ENCODE results near the gene MMD. TPM values are rescaled to one million over a fixed set of nuclear protein-coding genes. Genes with fewer than 3 reads are reported as not detected.
"Not testable (repeated sequence)": the region's sequence is repeated elsewhere in the genome, so short reads cannot be mapped to it uniquely, and the experiment has no call there.

Gene MMD
- total RNA-seq, 1 donor from 2014 or later = 16.7 TPM

DNA sequence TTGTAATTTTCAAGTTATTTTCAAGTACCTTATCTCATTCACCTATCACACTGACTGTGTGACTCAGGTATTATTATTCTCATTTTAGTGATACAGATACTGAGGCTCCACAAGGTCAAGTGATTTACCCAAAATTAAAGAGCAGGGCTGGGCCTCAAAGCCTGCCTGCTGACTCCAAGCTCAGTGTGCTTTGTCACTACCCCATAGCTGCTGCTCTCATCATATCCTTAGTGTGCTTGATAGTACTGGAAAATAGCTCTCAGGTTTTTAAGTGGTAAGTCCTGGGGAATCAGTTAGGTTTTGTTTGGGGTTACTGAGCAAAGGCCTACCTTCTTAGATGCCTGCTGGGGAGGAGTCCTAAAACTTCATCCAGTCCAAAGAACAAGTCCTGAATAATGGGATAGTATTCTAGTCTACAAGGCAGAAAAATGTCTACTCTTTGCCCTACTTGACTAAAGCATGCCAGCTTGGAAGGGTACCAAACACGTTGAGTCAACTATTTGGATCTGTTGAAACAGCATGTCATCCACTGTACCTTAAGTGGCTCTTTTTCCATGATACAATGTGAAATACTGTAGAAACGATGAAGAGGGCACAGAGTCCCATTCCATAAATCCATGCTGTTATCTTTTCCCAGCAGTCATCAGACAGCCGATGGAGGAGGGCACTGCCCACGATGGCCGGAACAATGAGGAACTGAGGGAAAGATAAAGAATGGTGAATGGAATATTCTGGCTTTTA is 10.7 kb downstream of the MMD start:
- intact Hi-C loops (cut with DNase I) = no loop called here
- Histone ChIP-seq H3K4me3 (no peak overlapping the region), H3K27me3 (no peaks in the 10 kb centered on the region), H3K36me3 (peaks cover 0 to 53% of the 10 kb centered on the region in 2 donors), H3K9me3 (no peaks in the 10 kb centered on the region), H3K27ac (no peak overlapping the region), H3K4me1 (no peaks in the 10 kb centered on the region)
- no peak for DNase-seq (ENCODE audit: extremely low spot score in 2 of 2)
- TF ChIP-seq POLR2AphosphoS5 (IDR thresholded peaks at IDR 0.05; ENCODE audit: insufficient read depth in 1 of 2, low read depth in 1 of 2) = no peak
- TF ChIP-seq CTCF (IDR thresholded peaks at IDR 0.05) = no peak
- TF ChIP-seq POLR2A (IDR thresholded peaks at IDR 0.05) = no peak

DNA sequence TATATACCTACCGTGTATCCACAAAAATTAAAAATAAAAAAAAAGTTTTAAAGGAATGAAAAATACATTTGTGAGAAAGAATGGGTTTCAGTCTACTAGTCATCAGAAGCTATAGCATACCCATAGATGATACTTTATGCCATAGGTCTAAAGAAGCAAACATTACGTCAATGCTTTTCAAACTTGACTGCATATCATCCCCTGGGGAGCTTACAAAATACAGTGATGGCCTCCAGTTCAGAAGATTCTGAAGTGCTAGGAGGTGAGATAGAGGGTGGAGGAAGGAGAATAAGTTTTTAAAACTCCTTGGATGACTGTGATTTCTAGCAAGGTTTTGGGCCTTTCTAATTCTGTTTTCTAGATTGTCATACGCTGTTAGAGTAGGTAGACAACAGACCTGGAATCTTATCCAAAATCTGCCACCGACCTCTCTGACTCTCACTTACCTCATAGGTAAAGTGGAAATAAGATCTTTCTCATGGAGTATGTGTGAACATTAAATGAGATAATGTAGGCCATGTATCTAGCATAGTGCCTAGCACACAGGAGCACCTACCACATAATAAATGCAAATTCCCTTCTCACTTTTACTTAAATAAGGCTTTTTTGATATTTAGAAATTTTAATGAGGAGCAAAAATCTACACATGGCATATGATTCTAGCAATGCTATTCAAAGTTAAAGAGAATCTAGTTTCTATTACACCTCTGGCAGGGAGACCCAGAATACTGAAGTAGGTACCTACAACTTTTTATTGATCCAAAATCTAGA is 12.4 kb downstream of the MMD start:
- Histone ChIP-seq H3K27ac (no peak overlapping the region), H3K4me1 (no peaks in the 10 kb centered on the region), H3K9me3 (no peaks in the 10 kb centered on the region), H3K27me3 (no peaks in the 10 kb centered on the region), H3K4me3 (no peak overlapping the region), H3K36me3 (peaks cover 0 to 53% of the 10 kb centered on the region in 2 donors)
- TF ChIP-seq POLR2A (IDR thresholded peaks at IDR 0.05) = no peak
- TF ChIP-seq CTCF (IDR thresholded peaks at IDR 0.05) = no peak
- TF ChIP-seq POLR2AphosphoS5 (IDR thresholded peaks at IDR 0.05; ENCODE audit: insufficient read depth in 1 of 2, low read depth in 1 of 2) = no peak
- intact Hi-C loops (cut with DNase I) = no loop called here
- DNase-seq (ENCODE audit: extremely low spot score in 2 of 2) = no peak

DNA sequence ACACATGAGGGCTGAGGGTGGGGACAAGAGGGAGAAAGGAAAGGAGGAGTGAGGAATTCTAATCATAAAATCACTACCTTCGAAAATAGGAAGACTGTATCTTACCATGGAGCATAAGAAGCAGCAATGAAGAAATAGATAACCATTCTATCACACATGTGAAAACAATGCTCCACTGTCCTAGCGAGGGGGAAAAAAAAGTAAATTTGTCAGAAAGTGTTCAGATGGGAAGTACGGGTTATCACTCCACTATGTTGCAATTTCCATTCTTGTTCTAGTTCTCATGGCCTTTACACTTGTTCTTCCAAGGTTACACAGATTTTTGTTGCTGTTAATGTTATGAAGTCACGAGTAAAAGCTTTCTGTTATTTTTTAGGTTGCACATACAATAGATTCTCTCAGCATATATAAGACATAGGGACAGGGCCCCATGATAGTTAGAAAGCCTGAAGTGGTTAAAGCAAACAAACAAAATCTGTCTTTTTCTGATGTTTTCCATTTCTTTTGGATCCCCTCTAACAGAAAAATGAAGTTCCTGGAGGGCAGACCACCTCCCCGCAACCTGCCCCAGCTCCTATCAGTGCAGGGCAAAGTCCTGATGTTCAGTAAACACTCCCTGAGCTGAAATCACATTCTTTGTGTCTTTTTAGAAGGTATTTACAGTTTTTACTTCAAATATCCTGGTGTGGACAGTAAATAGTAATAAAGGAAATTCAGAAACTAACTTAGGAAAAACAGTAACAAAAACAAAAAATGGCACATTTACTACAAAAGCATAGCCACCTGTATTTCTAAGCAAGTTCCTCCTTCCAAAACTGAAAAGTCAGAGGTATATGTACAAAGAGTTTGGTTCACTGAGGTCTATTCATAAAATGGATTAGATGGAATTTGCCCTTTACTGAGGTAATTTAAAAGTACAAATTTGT is 13.7 kb downstream of the MMD start:
- Histone ChIP-seq H3K27ac (no peak overlapping the region), H3K4me1 (no peaks in the 10 kb centered on the region), H3K36me3 (peaks cover 0 to 53% of the 10 kb centered on the region in 2 donors), H3K4me3 (no peak overlapping the region), H3K27me3 (no peaks in the 10 kb centered on the region), H3K9me3 (no peaks in the 10 kb centered on the region)
- TF ChIP-seq POLR2AphosphoS5 (IDR thresholded peaks at IDR 0.05; ENCODE audit: insufficient read depth in 1 of 2, low read depth in 1 of 2) (no peak), POLR2A (IDR thresholded peaks at IDR 0.05) (no peak), CTCF (IDR thresholded peaks at IDR 0.05) (no peak)
- no peak for DNase-seq (ENCODE audit: extremely low spot score in 2 of 2)
- intact Hi-C loops (cut with DNase I) = no loop called here

DNA sequence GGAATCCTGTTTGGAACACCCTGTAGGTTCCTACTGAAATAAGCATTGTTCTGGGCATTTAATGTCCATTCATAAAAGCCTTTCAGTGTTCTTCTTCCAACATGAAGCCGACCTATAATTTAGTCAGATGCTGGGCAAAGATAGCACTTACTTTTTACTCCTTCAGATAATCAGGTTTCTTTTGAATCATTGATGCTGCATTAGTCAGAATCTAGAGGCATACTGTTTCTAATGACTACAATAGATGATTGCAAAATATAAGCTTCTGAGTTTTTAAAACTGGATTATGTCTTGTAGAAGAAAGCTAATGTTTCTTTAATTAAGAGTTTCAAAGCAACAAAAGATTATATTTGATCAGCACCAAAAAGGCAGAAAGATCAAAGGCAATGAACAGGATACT is 16.0 kb downstream of the MMD start:
- intact Hi-C loops (cut with DNase I) = no loop called here
- no peak for DNase-seq (ENCODE audit: extremely low spot score in 2 of 2)
- TF ChIP-seq CTCF (IDR thresholded peaks at IDR 0.05) (no peak), POLR2AphosphoS5 (IDR thresholded peaks at IDR 0.05; ENCODE audit: insufficient read depth in 1 of 2, low read depth in 1 of 2) (no peak), POLR2A (IDR thresholded peaks at IDR 0.05) (no peak)
- Histone ChIP-seq H3K27me3 (no peaks in the 10 kb centered on the region), H3K4me1 (no peaks in the 10 kb centered on the region), H3K4me3 (no peak overlapping the region), H3K9me3 (no peaks in the 10 kb centered on the region), H3K36me3 (peaks cover 0 to 54% of the 10 kb centered on the region in 2 donors), H3K27ac (no peak overlapping the region)

- H3K9me3 ChIP-seq; intact Hi-C loops (cut with DNase I); H3K4me3 ChIP-seq; H3K27me3 ChIP-seq; H3K27ac ChIP-seq; H3K4me1 ChIP-seq; DNase-seq (ENCODE audit: extremely low spot score in 2 of 2): not testable (repeated sequence)
- peaks cover 0 to 44% of the 10 kb centered on the region in 2 donors for H3K36me3 ChIP-seq
Observed at GRCh38 chr17:55404197-55404596, 17.4 kb downstream of the MMD start.

Data from vagina (tissue), 2 donors.